ENCODE measurements around the gene NKX1-1. TPM values are rescaled to one million over a fixed set of nuclear protein-coding genes. Genes with fewer than 3 reads are reported as not detected.

NKX1-1 gene
- total RNA-seq, 1 experiment from 2014 or later, result not detected

DNA sequence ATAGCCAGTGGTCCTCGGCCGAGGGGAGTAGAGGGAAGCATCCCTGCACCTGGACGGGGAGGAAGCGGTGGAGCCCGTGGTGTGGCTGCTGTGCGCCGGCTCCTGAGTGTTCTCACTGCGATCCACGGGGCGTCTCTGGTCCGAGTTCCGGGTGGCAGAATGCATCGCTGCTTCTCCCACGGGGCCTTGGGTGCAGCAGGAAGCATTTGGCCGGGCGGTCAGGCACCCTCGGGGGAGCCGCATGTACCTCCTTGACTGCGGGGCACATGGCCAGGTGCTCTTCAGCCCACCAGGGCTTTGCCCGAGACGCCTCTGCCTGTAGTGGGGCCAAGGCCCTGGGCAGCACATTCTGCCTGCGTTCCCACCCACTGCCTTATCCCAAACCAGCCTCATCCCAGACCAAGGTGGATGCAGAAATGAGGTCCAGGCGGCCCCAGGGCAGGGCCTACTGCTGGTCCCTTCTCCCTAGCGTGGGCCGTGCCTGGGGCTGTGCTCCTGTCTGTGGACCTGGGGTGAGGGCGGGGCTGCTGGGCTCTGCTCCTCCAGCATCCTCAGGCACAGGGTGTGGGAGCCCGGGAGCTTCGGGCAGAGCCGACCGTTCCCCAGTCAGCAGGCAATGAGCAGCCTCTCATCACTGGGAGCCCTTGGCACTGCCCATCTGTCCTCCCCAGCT, 27.5 kb downstream of the NKX1-1 start:
- POLR2A ChIA-PET, result no interaction called here
- Histone ChIP-seq H3K27ac (ENCODE audit: low read length) (no peak overlapping the region), H3K36me3 (ENCODE audit: control insufficient read depth, insufficient read depth, low read length) (no peaks in the 10 kb centered on the region), H3K4me1 (ENCODE audit: control insufficient read depth, insufficient read depth, low read length) (no peaks in the 10 kb centered on the region), H3K9me3 (ENCODE audit: control insufficient read depth, insufficient read depth, low read depth, low read length) (no peaks in the 10 kb centered on the region), H3K27me3 (ENCODE audit: control insufficient read depth, insufficient read depth, low read length) (no peaks in the 10 kb centered on the region), H3K4me3 (ENCODE audit: low read depth in 2 of 2, low read length in 2 of 2) (no peak overlapping the region)
- TF ChIP-seq, protein P1, sequence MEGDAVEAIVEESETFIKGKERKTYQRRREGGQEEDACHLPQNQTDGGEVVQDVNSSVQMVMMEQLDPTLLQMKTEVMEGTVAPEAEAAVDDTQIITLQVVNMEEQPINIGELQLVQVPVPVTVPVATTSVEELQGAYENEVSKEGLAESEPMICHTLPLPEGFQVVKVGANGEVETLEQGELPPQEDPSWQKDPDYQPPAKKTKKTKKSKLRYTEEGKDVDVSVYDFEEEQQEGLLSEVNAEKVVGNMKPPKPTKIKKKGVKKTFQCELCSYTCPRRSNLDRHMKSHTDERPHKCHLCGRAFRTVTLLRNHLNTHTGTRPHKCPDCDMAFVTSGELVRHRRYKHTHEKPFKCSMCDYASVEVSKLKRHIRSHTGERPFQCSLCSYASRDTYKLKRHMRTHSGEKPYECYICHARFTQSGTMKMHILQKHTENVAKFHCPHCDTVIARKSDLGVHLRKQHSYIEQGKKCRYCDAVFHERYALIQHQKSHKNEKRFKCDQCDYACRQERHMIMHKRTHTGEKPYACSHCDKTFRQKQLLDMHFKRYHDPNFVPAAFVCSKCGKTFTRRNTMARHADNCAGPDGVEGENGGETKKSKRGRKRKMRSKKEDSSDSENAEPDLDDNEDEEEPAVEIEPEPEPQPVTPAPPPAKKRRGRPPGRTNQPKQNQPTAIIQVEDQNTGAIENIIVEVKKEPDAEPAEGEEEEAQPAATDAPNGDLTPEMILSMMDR (IDR thresholded peaks at IDR 0.05), result no peak
- TF ChIP-seq TCF7L2 (IDR thresholded peaks at IDR 0.05; ENCODE audit: low read depth, low read length) (no peak), POLR2AphosphoS5 (IDR thresholded peaks at IDR 0.05; ENCODE audit: low read depth, low read length) (no peak), SIN3A (IDR thresholded peaks at IDR 0.05; ENCODE audit: borderline replicate concordance, insufficient read depth, low read depth, low read length) (no peak)
- TF ChIP-seq, protein P2, sequence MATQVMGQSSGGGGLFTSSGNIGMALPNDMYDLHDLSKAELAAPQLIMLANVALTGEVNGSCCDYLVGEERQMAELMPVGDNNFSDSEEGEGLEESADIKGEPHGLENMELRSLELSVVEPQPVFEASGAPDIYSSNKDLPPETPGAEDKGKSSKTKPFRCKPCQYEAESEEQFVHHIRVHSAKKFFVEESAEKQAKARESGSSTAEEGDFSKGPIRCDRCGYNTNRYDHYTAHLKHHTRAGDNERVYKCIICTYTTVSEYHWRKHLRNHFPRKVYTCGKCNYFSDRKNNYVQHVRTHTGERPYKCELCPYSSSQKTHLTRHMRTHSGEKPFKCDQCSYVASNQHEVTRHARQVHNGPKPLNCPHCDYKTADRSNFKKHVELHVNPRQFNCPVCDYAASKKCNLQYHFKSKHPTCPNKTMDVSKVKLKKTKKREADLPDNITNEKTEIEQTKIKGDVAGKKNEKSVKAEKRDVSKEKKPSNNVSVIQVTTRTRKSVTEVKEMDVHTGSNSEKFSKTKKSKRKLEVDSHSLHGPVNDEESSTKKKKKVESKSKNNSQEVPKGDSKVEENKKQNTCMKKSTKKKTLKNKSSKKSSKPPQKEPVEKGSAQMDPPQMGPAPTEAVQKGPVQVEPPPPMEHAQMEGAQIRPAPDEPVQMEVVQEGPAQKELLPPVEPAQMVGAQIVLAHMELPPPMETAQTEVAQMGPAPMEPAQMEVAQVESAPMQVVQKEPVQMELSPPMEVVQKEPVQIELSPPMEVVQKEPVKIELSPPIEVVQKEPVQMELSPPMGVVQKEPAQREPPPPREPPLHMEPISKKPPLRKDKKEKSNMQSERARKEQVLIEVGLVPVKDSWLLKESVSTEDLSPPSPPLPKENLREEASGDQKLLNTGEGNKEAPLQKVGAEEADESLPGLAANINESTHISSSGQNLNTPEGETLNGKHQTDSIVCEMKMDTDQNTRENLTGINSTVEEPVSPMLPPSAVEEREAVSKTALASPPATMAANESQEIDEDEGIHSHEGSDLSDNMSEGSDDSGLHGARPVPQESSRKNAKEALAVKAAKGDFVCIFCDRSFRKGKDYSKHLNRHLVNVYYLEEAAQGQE (IDR thresholded peaks at IDR 0.05; ENCODE audit: insufficient read depth in 1 of 2, low read depth in 2 of 2, low read length in 1 of 2), result no peak
- DNase-seq (ENCODE audit: low read depth, low spot score), result no peak
- in situ Hi-C loops (cut with HindIII; ENCODE audit: low pct_unique_long_range_greater_than_20kb, low sequenced_read_pairs) (no loop called here), intact Hi-C loops (cut with micrococcal nuclease; ENCODE audit: unreplicated experiment) (no loop called here)
- no TSS peak for BruUV-seq (replicated peaks)
- CTCF ChIA-PET, result no interaction called here
- ATAC-seq, result no peak

DNA sequence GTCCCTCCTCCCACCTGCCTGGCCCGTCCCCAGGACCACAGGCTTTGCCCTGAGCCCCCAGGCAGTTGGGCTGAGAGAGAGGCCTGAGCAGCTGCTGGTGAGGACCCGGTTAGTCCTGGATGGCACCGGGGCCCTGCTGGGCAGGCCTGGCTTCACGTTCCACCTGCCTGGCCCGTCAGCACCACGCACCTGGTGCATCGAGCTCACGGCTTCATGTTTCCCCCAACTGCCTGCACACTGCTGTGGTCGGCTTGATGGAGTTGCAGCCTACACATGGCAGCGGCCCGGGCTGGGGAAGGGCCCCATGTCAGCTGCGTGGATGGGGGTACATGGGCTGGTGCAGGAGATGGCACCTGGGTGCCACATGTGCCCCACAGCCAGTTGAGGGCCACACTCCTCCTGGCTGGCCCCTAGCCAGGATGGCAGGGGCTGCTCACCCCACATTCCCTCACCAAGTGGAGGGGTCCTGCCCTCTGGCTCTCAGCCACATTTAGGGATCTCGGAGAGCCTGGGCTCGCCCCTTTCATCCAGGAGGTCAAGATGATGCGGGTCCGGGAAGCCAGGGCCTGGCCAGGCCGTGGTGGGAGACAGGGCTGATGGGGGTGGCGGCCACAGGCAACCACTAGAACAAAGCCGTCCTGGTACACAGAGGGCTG, 28.5 kb downstream of the NKX1-1 start:
- CTCF ChIA-PET, result no interaction called here
- in situ Hi-C loops (cut with HindIII; ENCODE audit: low pct_unique_long_range_greater_than_20kb, low sequenced_read_pairs), result no loop called here
- BruUV-seq (replicated peaks), result no TSS peak

More for the DNA sequence above, 28.5 kb downstream of the NKX1-1 start:
- TF ChIP-seq, protein P1 (IDR thresholded peaks at IDR 0.05), result no peak
- no peak for TF ChIP-seq TCF7L2 (IDR thresholded peaks at IDR 0.05; ENCODE audit: low read depth, low read length)
- no peak for TF ChIP-seq SIN3A (IDR thresholded peaks at IDR 0.05; ENCODE audit: borderline replicate concordance, insufficient read depth, low read depth, low read length)
- TF ChIP-seq, protein P2 (IDR thresholded peaks at IDR 0.05; ENCODE audit: insufficient read depth in 1 of 2, low read depth in 2 of 2, low read length in 1 of 2), result no peak
- TF ChIP-seq POLR2AphosphoS5 (IDR thresholded peaks at IDR 0.05; ENCODE audit: low read depth, low read length), result no peak
- H3K27me3 ChIP-seq (ENCODE audit: control insufficient read depth, insufficient read depth, low read length), result no peaks in the 10 kb centered on the region
- no peaks in the 10 kb centered on the region for H3K9me3 ChIP-seq (ENCODE audit: control insufficient read depth, insufficient read depth, low read depth, low read length)
- no peaks in the 10 kb centered on the region for H3K36me3 ChIP-seq (ENCODE audit: control insufficient read depth, insufficient read depth, low read length)
- H3K4me3 ChIP-seq (ENCODE audit: low read depth in 2 of 2, low read length in 2 of 2), result no peak overlapping the region
- POLR2A ChIA-PET, result no interaction called here
- ATAC-seq (no peak), DNase-seq (ENCODE audit: low read depth, low spot score) (no peak)
- H3K27ac ChIP-seq (ENCODE audit: low read length), result no peak overlapping the region
- intact Hi-C loops (cut with micrococcal nuclease; ENCODE audit: unreplicated experiment), result no loop called here
- H3K4me1 ChIP-seq (ENCODE audit: control insufficient read depth, insufficient read depth, low read length), result no peaks in the 10 kb centered on the region
